GM20000 (cell line): Measurements from ENCODE around the gene MYCT1.
"Not testable (repeated sequence)": the region's sequence is repeated elsewhere in the genome, so short reads cannot be mapped to it uniquely, and the experiment has no call there.

Experiments used
- DNase-seq: peaks from one replicate; pipeline ENCODE4 v3.0.0; 2012; ENCODE audit warnings: low spot score
- TF ChIP-seq, protein P1 (sequence below): IDR thresholded peaks from 2 replicates; pipeline ENCODE4 v1.5.1; 2012; ENCODE audit warnings: mild to moderate bottlenecking, control low read depth; ENCODE audit errors: extremely low read depth, missing control alignments

MYCT1 gene

DNA sequence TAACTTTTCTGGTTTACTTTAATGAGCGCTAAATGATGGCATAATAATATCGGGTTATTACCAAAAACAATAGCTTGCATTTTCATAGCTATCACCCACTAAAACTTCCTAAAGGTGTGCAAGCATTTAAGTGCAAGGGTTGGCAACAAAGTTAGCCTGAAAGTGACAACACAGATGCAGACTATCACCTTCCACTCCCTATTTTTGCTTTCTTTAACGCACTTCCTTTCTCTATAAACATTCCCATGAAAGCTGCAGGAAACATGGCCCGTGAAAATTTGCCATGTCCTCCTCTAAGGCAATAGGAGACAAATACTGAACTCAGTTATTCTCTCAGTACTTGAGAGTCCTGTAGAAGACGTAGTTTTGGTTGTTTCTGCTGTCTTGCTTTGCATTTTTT is 2.7 kb downstream of the MYCT1 start:
- no peak for DNase-seq
- TF ChIP-seq, protein P1, sequence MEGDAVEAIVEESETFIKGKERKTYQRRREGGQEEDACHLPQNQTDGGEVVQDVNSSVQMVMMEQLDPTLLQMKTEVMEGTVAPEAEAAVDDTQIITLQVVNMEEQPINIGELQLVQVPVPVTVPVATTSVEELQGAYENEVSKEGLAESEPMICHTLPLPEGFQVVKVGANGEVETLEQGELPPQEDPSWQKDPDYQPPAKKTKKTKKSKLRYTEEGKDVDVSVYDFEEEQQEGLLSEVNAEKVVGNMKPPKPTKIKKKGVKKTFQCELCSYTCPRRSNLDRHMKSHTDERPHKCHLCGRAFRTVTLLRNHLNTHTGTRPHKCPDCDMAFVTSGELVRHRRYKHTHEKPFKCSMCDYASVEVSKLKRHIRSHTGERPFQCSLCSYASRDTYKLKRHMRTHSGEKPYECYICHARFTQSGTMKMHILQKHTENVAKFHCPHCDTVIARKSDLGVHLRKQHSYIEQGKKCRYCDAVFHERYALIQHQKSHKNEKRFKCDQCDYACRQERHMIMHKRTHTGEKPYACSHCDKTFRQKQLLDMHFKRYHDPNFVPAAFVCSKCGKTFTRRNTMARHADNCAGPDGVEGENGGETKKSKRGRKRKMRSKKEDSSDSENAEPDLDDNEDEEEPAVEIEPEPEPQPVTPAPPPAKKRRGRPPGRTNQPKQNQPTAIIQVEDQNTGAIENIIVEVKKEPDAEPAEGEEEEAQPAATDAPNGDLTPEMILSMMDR: no peak

DNA sequence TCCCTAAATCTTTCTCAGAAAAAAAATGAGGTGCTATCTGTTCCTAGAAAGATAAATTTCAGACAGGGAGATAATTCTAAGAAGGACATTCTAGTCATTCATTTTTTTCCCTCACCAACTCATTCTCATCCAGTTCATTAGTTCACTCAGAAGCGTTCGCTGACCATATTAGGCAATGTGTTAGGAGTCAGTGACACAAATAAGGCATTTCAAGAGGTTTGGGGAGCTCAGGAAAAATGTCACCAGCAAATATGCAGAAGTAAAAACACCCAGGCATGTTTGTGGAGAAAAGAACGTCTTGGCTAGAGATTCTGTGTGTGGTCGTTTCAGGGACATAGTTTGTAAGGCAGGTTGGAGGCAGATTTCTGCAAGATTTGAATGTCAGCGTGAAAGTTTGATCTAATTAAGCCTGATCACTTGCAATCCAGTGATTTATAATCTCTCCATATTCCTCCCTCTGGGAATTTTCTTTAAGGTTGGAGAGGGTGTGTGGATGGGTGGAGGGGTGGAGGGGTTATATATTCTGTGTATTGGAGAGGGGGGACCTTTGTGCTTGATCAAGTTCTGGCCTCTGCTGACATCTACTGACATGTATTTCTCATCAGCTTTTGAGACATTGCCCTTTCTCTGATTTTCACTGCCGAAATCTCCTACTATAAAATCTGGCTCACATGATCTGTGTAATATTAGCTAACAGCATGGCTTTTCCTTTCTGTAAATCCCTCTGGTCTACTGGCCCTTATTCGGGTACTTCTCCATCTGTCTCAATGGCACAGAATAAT is 3.6 kb downstream of the MYCT1 start:
- TF ChIP-seq, protein P1: no peak
- no peak for DNase-seq

DNA sequence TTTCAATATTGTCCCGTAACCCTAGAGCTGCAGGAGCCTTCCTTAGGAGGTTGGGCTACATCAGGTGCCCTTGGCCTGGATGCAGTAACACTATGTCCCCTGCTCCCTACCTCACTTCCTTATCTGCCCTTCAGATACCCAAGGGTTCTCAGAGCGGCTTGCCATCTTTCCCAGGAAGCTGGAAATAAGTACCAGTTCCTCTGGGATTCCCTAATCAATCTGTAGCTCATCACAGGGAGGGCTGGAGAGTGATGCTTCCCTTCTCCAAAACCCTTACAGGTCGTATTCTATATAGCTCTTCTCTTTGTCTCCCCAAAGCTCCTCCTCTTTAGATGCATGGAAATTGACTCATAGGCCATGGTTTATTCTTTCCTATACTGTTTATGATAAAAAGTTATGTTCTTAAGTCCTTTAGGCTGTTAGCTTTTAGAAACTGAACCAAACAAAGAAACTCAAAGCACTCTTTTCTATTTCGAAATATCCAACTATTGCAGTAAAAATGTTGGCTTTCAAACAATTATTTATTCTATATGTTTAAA is 4.2 kb downstream of the MYCT1 start:
- TF ChIP-seq, protein P1: no peak
- DNase-seq: no peak

GRCh38 chr6:152703750-152704149 is 6.1 kb downstream of the MYCT1 start:
- DNase-seq: not testable (repeated sequence)

DNA sequence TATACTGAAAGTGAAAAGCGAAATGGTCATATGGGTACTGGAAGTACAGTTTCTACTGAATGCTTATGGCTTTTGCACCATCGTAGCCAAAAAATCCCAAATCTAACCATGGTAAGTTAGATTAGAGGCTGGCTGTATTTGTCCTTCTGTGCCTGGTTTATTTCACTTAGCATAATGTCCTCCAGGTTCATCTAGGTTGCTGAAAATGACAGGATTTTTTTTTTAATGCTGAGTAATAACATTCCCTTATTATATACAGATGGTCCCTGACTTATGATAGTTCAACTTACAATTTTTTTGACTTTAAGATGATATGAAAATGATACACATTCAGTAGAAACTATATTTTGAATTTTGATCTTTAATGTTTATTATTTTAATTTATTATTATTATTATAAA is 7.6 kb downstream of the MYCT1 start:
- TF ChIP-seq, protein P1: no peak
- DNase-seq: no peak

DNA sequence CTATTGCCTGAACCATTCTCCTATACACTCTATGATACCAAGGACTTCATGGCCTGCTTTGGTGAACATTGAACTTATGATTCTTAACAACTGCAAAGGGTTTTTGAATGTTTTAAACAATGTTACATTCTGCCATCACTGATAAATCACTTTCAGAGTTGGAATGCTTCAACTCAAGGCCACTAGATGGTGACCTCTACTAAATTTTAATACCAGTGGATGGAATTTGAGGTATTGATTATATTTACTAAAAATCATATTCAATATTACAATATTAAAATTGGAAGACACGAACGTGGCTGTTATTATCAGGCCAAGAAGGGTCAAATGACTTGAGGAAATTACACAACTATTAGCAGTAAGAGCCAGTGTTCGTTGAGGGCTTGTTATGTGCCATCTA is 18.6 kb downstream of the MYCT1 start:
- no peak for DNase-seq
- TF ChIP-seq, protein P1: no peak

- no peak for DNase-seq
- TF ChIP-seq, protein P1: no peak
These were observed 23.3 kb downstream of the MYCT1 start for GRCh38 chr6:152720974-152721373.

DNA sequence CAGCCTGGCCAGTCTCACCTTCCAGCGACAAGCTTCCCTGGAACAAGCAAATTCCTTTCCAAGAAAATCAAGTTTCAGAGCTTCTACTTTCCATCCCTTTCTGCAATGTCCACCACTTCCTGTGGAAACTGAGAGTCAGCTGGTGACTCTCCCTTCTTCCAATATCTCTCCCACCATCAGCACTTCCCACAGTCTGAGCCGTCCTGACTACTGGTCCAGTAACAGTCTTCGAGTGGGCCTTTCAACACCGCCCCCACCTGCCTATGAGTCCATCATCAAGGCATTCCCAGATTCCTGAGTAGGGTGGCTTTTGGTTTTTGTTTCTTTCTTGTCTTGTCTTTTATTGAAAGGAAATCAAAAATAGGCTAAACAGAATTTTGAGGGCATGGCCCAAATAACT is 24.3 kb downstream of the MYCT1 start:
- DNase-seq: no peak
- TF ChIP-seq, protein P1: no peak
